ENCODE results near the gene DAAM1. TPM values are rescaled to one million over a fixed set of nuclear protein-coding genes. Genes with fewer than 3 reads are reported as not detected.

DAAM1 gene
- polyA plus RNA-seq, 3 donors: 3.2 to 6.3 (median 4.4) TPM

DNA sequence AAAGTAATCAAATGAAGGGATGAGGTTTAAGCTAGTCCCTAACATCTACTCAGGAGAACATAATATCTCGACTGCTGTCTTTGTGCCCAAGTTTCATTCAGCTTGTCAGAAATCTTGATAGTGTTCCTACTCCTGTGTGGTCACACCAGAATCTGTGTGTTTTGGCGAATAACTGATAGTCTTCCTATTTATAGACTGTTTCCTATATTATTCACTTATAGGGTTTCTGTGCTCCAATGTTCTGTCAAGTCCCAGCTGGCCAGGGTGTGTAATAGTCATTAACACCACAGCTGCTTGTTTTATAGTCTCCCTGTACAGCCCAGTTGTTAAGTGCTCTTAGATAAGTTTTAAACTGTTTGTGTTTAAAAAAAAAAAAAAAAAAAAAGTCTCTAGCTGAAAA is 230.8 kb downstream of the DAAM1 start:
- H3K36me3 ChIP-seq (replicated peaks in 1 of 2; ENCODE audit: control insufficient read depth in 1 of 2, insufficient read depth in 2 of 2, low read length in 2 of 2): no peaks in the 10 kb centered on the region
- peaks cover 19% of the 10 kb centered on the region for H3K4me1 Mint-ChIP-seq
- H3K36me3 Mint-ChIP-seq: peaks cover 0 to 1% of the 10 kb centered on the region in 2 donors
- DNase-seq: no peak
- no peak overlapping the region for H3K4me3 Mint-ChIP-seq
- H3K79me2 ChIP-seq (ENCODE audit: insufficient read depth, low read length): no peaks in the 10 kb centered on the region
- no peak for TF ChIP-seq CTCF (IDR thresholded peaks at IDR 0.05)
- H3K4me3 ChIP-seq (replicated peaks in 1 of 3; ENCODE audit: low read depth in 2 of 3, low read length in 3 of 3): no peak overlapping the region
- intact Hi-C loops (cut with micrococcal nuclease): no loop called here
- peaks cover 0 to 2% (median 0%) of the 10 kb centered on the region in 3 donors for H3K27me3 Mint-ChIP-seq (ENCODE audit: low read depth in 3 of 3)
- no peak overlapping the region for H2AFZ ChIP-seq (ENCODE audit: insufficient read depth, low read depth, low read length, poor library complexity, severe bottlenecking)
- no peak overlapping the region for H3K9ac ChIP-seq (ENCODE audit: insufficient read depth, low read length, poor library complexity, severe bottlenecking)
- no peaks in the 10 kb centered on the region for H3K9me3 ChIP-seq (replicated peaks in 1 of 2; ENCODE audit: control insufficient read depth in 1 of 2, insufficient read depth in 1 of 2, low read length in 2 of 2)
- no peak overlapping the region for H3K27ac ChIP-seq (ENCODE audit: low read depth in 1 of 2, low read length in 2 of 2)
- no peak overlapping the region for H3K27ac Mint-ChIP-seq
- no peaks in the 10 kb centered on the region for H3K27me3 ChIP-seq (ENCODE audit: control insufficient read depth in 2 of 2, insufficient read depth in 2 of 2, low read length in 2 of 2)
- H3K9me3 Mint-ChIP-seq: no peaks in the 10 kb centered on the region
- no peaks in the 10 kb centered on the region for H3K4me1 ChIP-seq (ENCODE audit: control insufficient read depth in 1 of 2, insufficient read depth in 2 of 2, low read length in 2 of 2)
- WGBS (ENCODE audit: insufficient coverage): no CpG with 5 or more reads among the region's 2 CpGs
- no peak overlapping the region for H3K4me2 ChIP-seq (replicated peaks; ENCODE audit: extremely low read depth, low read length, poor library complexity, severe bottlenecking)
- H4K20me1 ChIP-seq (ENCODE audit: insufficient read depth, low read length): no peaks in the 10 kb centered on the region
